Gastroesophageal sphincter (tissue), 4 donors: Measurements from ENCODE around the gene SCN1A. TPM values are rescaled to one million over a fixed set of nuclear protein-coding genes. Genes with fewer than 3 reads are reported as not detected.
"Not testable (repeated sequence)": the region's sequence is repeated elsewhere in the genome, so short reads cannot be mapped to it uniquely, and the experiment has no call there.

ENCODE experiments used
- ATAC-seq: fragments of 150-250 bp; one replicate; pipeline ENCODE4 v1.9.1; 2016; ENCODE audit warnings: mild to moderate bottlenecking, moderate library complexity
- H3K27ac ChIP-seq, 4 donors: fragments of 200-600 bp; sonication (generic) in 3 of 4; 1 replicate in 3 of 4; 2 replicates in 1 of 4; pipeline ENCODE4 v1.5.1; 2016 to 2019
- H3K27me3 ChIP-seq: fragments of 200-600 bp; sonication (generic); one replicate; pipeline ENCODE4 v1.5.1; 2019
- H3K36me3 ChIP-seq, 2 donors: fragments of 200-600 bp; sonication (generic); one replicate each; pipeline ENCODE4 v1.5.1; 2019; ENCODE audit warnings: control low read depth in 1 of 2
- H3K4me1 ChIP-seq, 3 donors: fragments of 200-600 bp; sonication (generic); 1 replicate in 2 of 3; 2 replicates in 1 of 3; pipeline ENCODE4 v1.5.1; 2016 to 2019; ENCODE audit warnings: control low read depth in 2 of 3
- H3K4me3 ChIP-seq, 2 donors: fragments of 200-600 bp; sonication (generic); one replicate each; pipeline ENCODE4 v1.5.1; 2019; ENCODE audit warnings: mild to moderate bottlenecking in 1 of 2, moderate library complexity in 1 of 2
- H3K9me3 ChIP-seq, 3 donors: fragments of 200-600 bp; sonication (generic); one replicate each; pipeline ENCODE4 v1.5.1; 2017 to 2019; ENCODE audit warnings: control low read depth in 2 of 3
- CTCF ChIP-seq, 4 experiments: fragments of 200-600 bp in 2 of 4; fragments of 450-650 bp in 2 of 4; sonication (generic) in 1 of 4; IDR thresholded peaks; one replicate each; pipeline ENCODE4 v1.5.1; 2017 to 2019; ENCODE audit warnings: antibody characterized with exemption in 4 of 4, mild to moderate bottlenecking in 2 of 4, moderate library complexity in 2 of 4
- EP300 ChIP-seq: sonication (generic); formaldehyde crosslinking; IDR thresholded peaks from one replicate; pipeline ENCODE4 v1.6.1; 2017; ENCODE audit warnings: antibody characterized with exemption, mild to moderate bottlenecking
- POLR2A ChIP-seq, 2 donors: fragments of 450-650 bp; IDR thresholded peaks; one replicate each; pipeline ENCODE4 v1.6.1; 2017; ENCODE audit warnings: antibody characterized with exemption in 2 of 2, mild to moderate bottlenecking in 2 of 2, moderate library complexity in 1 of 2
- POLR2AphosphoS5 ChIP-seq: sonication (generic); formaldehyde crosslinking; IDR thresholded peaks from one replicate; pipeline ENCODE4 v1.6.1; 2017; ENCODE audit warnings: antibody characterized with exemption
- WGBS, 2 donors: methylation state at CpG; one replicate each; pipeline ENCODE4 v1.1.5; 2018; ENCODE audit warnings: low coverage in 1 of 2; 5-methylcytosine and 5-hydroxymethylcytosine counted together
- total RNA-seq, 4 donors: library from RNA; depleted of rRNA; stranded (reverse); fragments of >200 nt; gene quantifications; one replicate each; pipeline ENCODE4 v1.1.0, GENCODE V29; 2016

SCN1A gene
- total RNA-seq, 4 donors from 2014 or later = 0.05 to 0.08 TPM; not detected in 2

GRCh38 chr2:165985120-165985519, 142.7 kb downstream of the SCN1A start:
- Histone ChIP-seq H3K4me1 (no peaks in the 10 kb centered on the region), H3K9me3 (no peaks in the 10 kb centered on the region), H3K27me3 (no peaks in the 10 kb centered on the region), H3K27ac (no peak overlapping the region), H3K4me3 (no peak overlapping the region), H3K36me3 (no peaks in the 10 kb centered on the region)
- ATAC-seq = no peak
- TF ChIP-seq EP300 (no peak), POLR2A (IDR thresholded peaks at IDR 0.05) (no peak)

GRCh38 chr2:165972161-165972560, 155.7 kb downstream of the SCN1A start:
- H3K36me3 ChIP-seq, H3K27me3 ChIP-seq, ATAC-seq, H3K4me3 ChIP-seq, H3K27ac ChIP-seq, H3K9me3 ChIP-seq, H3K4me1 ChIP-seq: not testable (repeated sequence)

GRCh38 chr2:165970663-165971062, 157.2 kb downstream of the SCN1A start:
- no peaks in the 10 kb centered on the region for H3K36me3 ChIP-seq
- H3K27me3 ChIP-seq = peaks cover 7% of the 10 kb centered on the region
- H3K9me3 ChIP-seq = no peaks in the 10 kb centered on the region
- ATAC-seq = no peak
- H3K4me3 ChIP-seq = no peak overlapping the region
- no peaks in the 10 kb centered on the region for H3K4me1 ChIP-seq
- no peak overlapping the region for H3K27ac ChIP-seq
- no peak for TF ChIP-seq CTCF (IDR thresholded peaks at IDR 0.05)
- TF ChIP-seq POLR2A (IDR thresholded peaks at IDR 0.05) = no peak
- no peak for TF ChIP-seq POLR2AphosphoS5
- no peak for TF ChIP-seq EP300
- WGBS, 2 donors = 0% methylated on average over 1 of the region's 1 CpG; no CpG with 5 or more reads in 1 of the 2 donors

GRCh38 chr2:165969227-165969626, 158.6 kb downstream of the SCN1A start:
- H3K27me3 ChIP-seq = peaks cover 7% of the 10 kb centered on the region
- ATAC-seq = no peak
- H3K4me3 ChIP-seq = no peak overlapping the region
- WGBS, 2 donors = 56 to 65% methylated on average over 2 of the region's 2 CpGs
- no peak for TF ChIP-seq EP300
- no peak for TF ChIP-seq POLR2A (IDR thresholded peaks at IDR 0.05)
- no peak for TF ChIP-seq POLR2AphosphoS5
- TF ChIP-seq CTCF (IDR thresholded peaks at IDR 0.05) = no peak
- no peaks in the 10 kb centered on the region for H3K9me3 ChIP-seq
- no peak overlapping the region for H3K27ac ChIP-seq
- no peaks in the 10 kb centered on the region for H3K4me1 ChIP-seq
- H3K36me3 ChIP-seq = no peaks in the 10 kb centered on the region

- ATAC-seq = no peak
- no peaks in the 10 kb centered on the region for H3K4me1 ChIP-seq
- peaks cover 7% of the 10 kb centered on the region for H3K27me3 ChIP-seq
- no peak overlapping the region for H3K27ac ChIP-seq
- WGBS, 2 donors = 60 to 80% methylated on average over 1 to 2 of the region's 3 CpGs
- no peak overlapping the region for H3K4me3 ChIP-seq
- TF ChIP-seq CTCF (IDR thresholded peaks at IDR 0.05) (no peak), EP300 (no peak), POLR2AphosphoS5 (no peak), POLR2A (IDR thresholded peaks at IDR 0.05) (no peak)
- no peaks in the 10 kb centered on the region for H3K9me3 ChIP-seq
- H3K36me3 ChIP-seq = no peaks in the 10 kb centered on the region
These were observed 160.1 kb downstream of the SCN1A start for GRCh38 chr2:165967746-165968145.

- no peak for TF ChIP-seq POLR2AphosphoS5
- no peak for TF ChIP-seq POLR2A (IDR thresholded peaks at IDR 0.05)
- TF ChIP-seq CTCF (IDR thresholded peaks at IDR 0.05) = no peak
- no peak for TF ChIP-seq EP300
- 96 to 100% methylated on average over 2 to 4 of the region's 4 CpGs for WGBS, 2 donors
- Histone ChIP-seq H3K27ac (no peak overlapping the region), H3K4me3 (no peak overlapping the region), H3K27me3 (no peaks in the 10 kb centered on the region), H3K9me3 (no peaks in the 10 kb centered on the region), H3K36me3 (no peaks in the 10 kb centered on the region), H3K4me1 (no peaks in the 10 kb centered on the region)
- ATAC-seq = no peak
These were observed 166.0 kb downstream of the SCN1A start for GRCh38 chr2:165961818-165962217.
